Measurements from ENCODE around the gene PUS7L.
"Not testable (repeated sequence)": the region's sequence is repeated elsewhere in the genome, so short reads cannot be mapped to it uniquely, and the experiment has no call there.

DNA sequence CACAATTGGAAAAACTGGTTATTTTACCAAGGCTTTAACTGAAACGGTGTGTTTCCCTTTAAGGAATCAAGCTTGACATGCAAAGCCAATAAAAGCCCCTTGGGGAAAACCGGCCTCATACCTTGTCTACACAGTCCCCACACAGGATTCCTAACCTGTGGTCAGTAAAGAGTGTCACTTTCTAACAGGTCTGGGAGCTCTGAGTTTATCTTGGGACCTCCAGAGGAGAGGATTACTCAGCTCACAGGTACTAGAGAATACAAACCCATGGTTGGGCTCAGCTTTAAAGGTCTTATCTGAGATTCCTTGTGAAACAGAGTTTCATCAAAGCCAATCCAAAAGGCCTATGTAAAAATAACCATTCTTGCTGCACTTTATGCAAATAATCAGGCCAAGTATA is 54.8 kb downstream of the PUS7L start:
- TF ChIP-seq, protein P1, sequence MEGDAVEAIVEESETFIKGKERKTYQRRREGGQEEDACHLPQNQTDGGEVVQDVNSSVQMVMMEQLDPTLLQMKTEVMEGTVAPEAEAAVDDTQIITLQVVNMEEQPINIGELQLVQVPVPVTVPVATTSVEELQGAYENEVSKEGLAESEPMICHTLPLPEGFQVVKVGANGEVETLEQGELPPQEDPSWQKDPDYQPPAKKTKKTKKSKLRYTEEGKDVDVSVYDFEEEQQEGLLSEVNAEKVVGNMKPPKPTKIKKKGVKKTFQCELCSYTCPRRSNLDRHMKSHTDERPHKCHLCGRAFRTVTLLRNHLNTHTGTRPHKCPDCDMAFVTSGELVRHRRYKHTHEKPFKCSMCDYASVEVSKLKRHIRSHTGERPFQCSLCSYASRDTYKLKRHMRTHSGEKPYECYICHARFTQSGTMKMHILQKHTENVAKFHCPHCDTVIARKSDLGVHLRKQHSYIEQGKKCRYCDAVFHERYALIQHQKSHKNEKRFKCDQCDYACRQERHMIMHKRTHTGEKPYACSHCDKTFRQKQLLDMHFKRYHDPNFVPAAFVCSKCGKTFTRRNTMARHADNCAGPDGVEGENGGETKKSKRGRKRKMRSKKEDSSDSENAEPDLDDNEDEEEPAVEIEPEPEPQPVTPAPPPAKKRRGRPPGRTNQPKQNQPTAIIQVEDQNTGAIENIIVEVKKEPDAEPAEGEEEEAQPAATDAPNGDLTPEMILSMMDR (IDR thresholded peaks at IDR 0.05; ENCODE audit: poor library complexity, severe bottlenecking): not testable (repeated sequence)
- TF ChIP-seq EZH2 (IDR thresholded peaks at IDR 0.05; ENCODE audit: borderline replicate concordance, insufficient read depth, low read length, poor library complexity, severe bottlenecking): not testable (repeated sequence)
